ENCODE results near the gene GALNT7. TPM values are rescaled to one million over a fixed set of nuclear protein-coding genes. Genes with fewer than 3 reads are reported as not detected.
"Not testable (repeated sequence)": the region's sequence is repeated elsewhere in the genome, so short reads cannot be mapped to it uniquely, and the experiment has no call there.

The GALNT7 gene
- total and polyA plus RNA-seq, 4 donors: 0.65 to 13.0 (median 2.1) TPM

DNA sequence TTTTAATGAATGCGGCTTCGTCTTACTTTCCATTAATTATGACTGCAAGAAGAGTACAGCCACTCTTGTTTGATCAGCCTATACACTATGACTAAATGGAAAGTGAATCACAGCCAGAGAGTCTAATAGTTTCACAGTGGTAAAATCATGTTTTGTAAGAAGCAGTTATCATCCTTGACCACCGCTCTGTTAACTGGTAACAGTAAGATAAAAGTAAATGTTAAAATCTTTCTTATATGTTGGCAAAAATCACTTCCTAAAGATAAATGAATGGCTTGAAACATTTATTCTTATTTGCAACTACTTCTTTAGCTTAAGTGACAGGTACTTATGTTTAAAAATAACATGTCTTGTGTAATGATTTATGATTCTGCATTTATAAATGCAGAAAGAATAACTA lies 13.2 kb downstream of the GALNT7 start:
- no peaks in the 10 kb centered on the region for H3K36me3 ChIP-seq (ENCODE audit: control insufficient read depth in 4 of 4, insufficient read depth in 3 of 4, low read depth in 1 of 4, low read length in 3 of 4)
- no peak overlapping the region for H3K27ac ChIP-seq (ENCODE audit: low read depth in 1 of 2, low read length in 2 of 2)
- TF ChIP-seq JUND (IDR thresholded peaks at IDR 0.05) (no peak), SP1 (IDR thresholded peaks at IDR 0.05) (no peak), RXRA (IDR thresholded peaks at IDR 0.05) (no peak), HNF4G (IDR thresholded peaks at IDR 0.05) (no peak), FOXA1 (IDR thresholded peaks at IDR 0.05) (no peak), HNF4A (conservative IDR thresholded peaks at IDR 0.05) (no peak), NR2F2 (IDR thresholded peaks at IDR 0.05) (no peak), TAF1 (conservative IDR thresholded peaks at IDR 0.05) (no peak)
- TF ChIP-seq, protein P1, sequence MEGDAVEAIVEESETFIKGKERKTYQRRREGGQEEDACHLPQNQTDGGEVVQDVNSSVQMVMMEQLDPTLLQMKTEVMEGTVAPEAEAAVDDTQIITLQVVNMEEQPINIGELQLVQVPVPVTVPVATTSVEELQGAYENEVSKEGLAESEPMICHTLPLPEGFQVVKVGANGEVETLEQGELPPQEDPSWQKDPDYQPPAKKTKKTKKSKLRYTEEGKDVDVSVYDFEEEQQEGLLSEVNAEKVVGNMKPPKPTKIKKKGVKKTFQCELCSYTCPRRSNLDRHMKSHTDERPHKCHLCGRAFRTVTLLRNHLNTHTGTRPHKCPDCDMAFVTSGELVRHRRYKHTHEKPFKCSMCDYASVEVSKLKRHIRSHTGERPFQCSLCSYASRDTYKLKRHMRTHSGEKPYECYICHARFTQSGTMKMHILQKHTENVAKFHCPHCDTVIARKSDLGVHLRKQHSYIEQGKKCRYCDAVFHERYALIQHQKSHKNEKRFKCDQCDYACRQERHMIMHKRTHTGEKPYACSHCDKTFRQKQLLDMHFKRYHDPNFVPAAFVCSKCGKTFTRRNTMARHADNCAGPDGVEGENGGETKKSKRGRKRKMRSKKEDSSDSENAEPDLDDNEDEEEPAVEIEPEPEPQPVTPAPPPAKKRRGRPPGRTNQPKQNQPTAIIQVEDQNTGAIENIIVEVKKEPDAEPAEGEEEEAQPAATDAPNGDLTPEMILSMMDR (IDR thresholded peaks at IDR 0.05; ENCODE audit: low read depth, low read length, missing input control): no peak
- TF ChIP-seq, protein P2, sequence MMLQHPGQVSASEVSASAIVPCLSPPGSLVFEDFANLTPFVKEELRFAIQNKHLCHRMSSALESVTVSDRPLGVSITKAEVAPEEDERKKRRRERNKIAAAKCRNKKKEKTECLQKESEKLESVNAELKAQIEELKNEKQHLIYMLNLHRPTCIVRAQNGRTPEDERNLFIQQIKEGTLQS (IDR thresholded peaks at IDR 0.05): no peak
- TF ChIP-seq, protein P3, sequence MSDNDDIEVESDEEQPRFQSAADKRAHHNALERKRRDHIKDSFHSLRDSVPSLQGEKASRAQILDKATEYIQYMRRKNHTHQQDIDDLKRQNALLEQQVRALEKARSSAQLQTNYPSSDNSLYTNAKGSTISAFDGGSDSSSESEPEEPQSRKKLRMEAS (IDR thresholded peaks at IDR 0.05): no peak
- TF ChIP-seq, protein P4, sequence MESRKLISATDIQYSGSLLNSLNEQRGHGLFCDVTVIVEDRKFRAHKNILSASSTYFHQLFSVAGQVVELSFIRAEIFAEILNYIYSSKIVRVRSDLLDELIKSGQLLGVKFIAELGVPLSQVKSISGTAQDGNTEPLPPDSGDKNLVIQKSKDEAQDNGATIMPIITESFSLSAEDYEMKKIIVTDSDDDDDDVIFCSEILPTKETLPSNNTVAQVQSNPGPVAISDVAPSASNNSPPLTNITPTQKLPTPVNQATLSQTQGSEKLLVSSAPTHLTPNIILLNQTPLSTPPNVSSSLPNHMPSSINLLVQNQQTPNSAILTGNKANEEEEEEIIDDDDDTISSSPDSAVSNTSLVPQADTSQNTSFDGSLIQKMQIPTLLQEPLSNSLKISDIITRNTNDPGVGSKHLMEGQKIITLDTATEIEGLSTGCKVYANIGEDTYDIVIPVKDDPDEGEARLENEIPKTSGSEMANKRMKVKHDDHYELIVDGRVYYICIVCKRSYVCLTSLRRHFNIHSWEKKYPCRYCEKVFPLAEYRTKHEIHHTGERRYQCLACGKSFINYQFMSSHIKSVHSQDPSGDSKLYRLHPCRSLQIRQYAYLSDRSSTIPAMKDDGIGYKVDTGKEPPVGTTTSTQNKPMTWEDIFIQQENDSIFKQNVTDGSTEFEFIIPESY (IDR thresholded peaks at IDR 0.05): no peak
- H3K4me1 ChIP-seq (ENCODE audit: control insufficient read depth in 4 of 4, insufficient read depth in 4 of 4, low read length in 3 of 4): no peaks in the 10 kb centered on the region
- no peak for DNase-seq (ENCODE audit: low spot score)
- no peaks in the 10 kb centered on the region for H3K9me3 ChIP-seq (ENCODE audit: control insufficient read depth in 4 of 4, low read length in 3 of 4)
- 90% methylated on average over 3 of the region's 3 CpGs for WGBS
- H3K9ac ChIP-seq (ENCODE audit: low read depth in 1 of 2, low read length in 2 of 2): no peak overlapping the region
- no peak overlapping the region for H3K4me3 ChIP-seq (ENCODE audit: low read depth in 1 of 3, low read length in 3 of 3)
- H3K27me3 ChIP-seq (ENCODE audit: control insufficient read depth in 4 of 4, insufficient read depth in 4 of 4, low read length in 3 of 4): no peaks in the 10 kb centered on the region

DNA sequence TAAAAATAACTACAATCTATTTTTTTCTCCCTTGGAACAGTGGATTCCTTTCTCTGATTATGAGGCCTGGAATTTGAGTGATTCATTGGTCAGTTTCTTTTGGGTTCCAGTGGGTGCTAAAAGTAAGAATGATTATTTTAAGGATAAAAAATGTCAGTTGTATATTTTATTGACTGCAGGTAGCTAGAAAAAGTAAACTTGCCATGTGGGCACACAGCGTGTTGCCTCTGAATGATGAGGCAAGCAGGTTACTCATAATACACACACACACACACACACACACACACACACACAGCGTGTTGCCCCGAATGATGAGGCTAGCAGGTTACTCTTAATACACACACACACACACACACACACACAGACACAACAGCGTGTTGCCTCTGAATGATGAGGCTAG lies 13.8 kb downstream of the GALNT7 start:
- no peaks in the 10 kb centered on the region for H3K4me1 ChIP-seq (ENCODE audit: control insufficient read depth in 4 of 4, insufficient read depth in 4 of 4, low read length in 3 of 4)
- H3K36me3 ChIP-seq (ENCODE audit: control insufficient read depth in 4 of 4, insufficient read depth in 3 of 4, low read depth in 1 of 4, low read length in 3 of 4): no peaks in the 10 kb centered on the region
- H3K27ac ChIP-seq (ENCODE audit: low read depth in 1 of 2, low read length in 2 of 2): no peak overlapping the region
- DNase-seq (ENCODE audit: low spot score): no peak
- TF ChIP-seq YY1 (IDR thresholded peaks at IDR 0.05) (no peak), TAF1 (conservative IDR thresholded peaks at IDR 0.05) (no peak), RAD21 (IDR thresholded peaks at IDR 0.05) (no peak), FOXA1 (IDR thresholded peaks at IDR 0.05) (no peak), SP1 (IDR thresholded peaks at IDR 0.05) (no peak), EGR1 (IDR thresholded peaks at IDR 0.05; ENCODE audit: low read depth in 2 of 2) (no peak), NR2F2 (IDR thresholded peaks at IDR 0.05) (no peak), JUND (IDR thresholded peaks at IDR 0.05) (no peak)
- TF ChIP-seq, protein P1 (IDR thresholded peaks at IDR 0.05; ENCODE audit: low read depth, low read length, missing input control): no peak
- TF ChIP-seq, protein P4 (IDR thresholded peaks at IDR 0.05): no peak
- TF ChIP-seq, protein P3 (IDR thresholded peaks at IDR 0.05): no peak
- H3K27me3 ChIP-seq (ENCODE audit: control insufficient read depth in 4 of 4, insufficient read depth in 4 of 4, low read length in 3 of 4): no peaks in the 10 kb centered on the region
- no peak overlapping the region for H3K9ac ChIP-seq (ENCODE audit: low read depth in 1 of 2, low read length in 2 of 2)
- H3K9me3 ChIP-seq (ENCODE audit: control insufficient read depth in 4 of 4, low read length in 3 of 4): no peaks in the 10 kb centered on the region
- 90% methylated on average over 4 of the region's 4 CpGs for WGBS
- H3K4me3 ChIP-seq (ENCODE audit: low read depth in 1 of 3, low read length in 3 of 3): no peak overlapping the region

DNA sequence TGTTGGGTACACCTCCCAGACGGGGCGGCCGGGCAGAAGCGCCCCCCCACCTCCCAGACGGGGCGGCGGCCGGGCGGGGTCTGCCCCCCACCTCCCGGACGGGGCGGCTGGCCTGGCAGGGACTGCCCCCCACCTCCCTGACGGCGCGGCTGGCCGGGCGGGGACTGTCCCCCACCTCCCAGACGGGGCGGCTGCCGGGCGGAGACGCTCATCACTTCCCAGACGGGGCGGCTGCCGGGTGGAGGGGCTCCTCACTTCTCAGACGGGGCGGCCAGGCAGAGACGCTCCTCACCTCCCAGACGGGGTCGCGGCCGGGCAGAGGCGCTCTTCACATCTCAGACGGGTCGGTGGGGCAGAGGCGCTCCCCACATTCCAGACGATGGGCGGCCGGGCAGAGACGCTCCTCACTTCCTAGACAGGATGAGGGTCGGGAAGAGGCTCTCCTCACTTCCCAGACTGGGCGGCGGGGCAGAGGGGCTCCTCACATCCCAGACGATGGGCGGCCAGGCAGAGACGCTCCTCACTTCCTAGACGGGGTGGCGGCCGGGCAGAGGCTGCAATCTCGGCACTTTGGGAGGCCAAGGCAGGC lies 15.1 kb downstream of the GALNT7 start:
- H3K4me3 ChIP-seq (ENCODE audit: low read depth in 1 of 3, low read length in 3 of 3); DNase-seq (ENCODE audit: low spot score): not testable (repeated sequence)

More for the DNA sequence above, 15.1 kb downstream of the GALNT7 start:
- not testable (repeated sequence) for H3K36me3 ChIP-seq (ENCODE audit: control insufficient read depth in 4 of 4, insufficient read depth in 3 of 4, low read depth in 1 of 4, low read length in 3 of 4); H3K9me3 ChIP-seq (ENCODE audit: control insufficient read depth in 4 of 4, low read length in 3 of 4); H3K4me1 ChIP-seq (ENCODE audit: control insufficient read depth in 4 of 4, insufficient read depth in 4 of 4, low read length in 3 of 4); H3K27me3 ChIP-seq (ENCODE audit: control insufficient read depth in 4 of 4, insufficient read depth in 4 of 4, low read length in 3 of 4); H3K9ac ChIP-seq (ENCODE audit: low read depth in 1 of 2, low read length in 2 of 2); H3K27ac ChIP-seq (ENCODE audit: low read depth in 1 of 2, low read length in 2 of 2)
- WGBS: 97% methylated on average over 46 of the region's 50 CpGs
